IPS-20b (cell line): Measurements from ENCODE around the gene PWWP2A.

Experiments
- H3K27ac ChIP-seq: one replicate; pipeline ENCODE4 v1.5.1; 2013; ENCODE audit warnings: low read length
- H3K27me3 ChIP-seq: 2 replicates; pipeline ENCODE4 v1.6.1; 2013; ENCODE audit warnings: mild to moderate bottlenecking, low read length, inconsistent platforms; ENCODE audit not compliant: insufficient read depth
- H3K36me3 ChIP-seq: 2 replicates; pipeline ENCODE4 v1.6.1; 2013; ENCODE audit warnings: low read depth, mild to moderate bottlenecking, inconsistent platforms, low read length, moderate library complexity; ENCODE audit not compliant: insufficient read depth
- H3K4me1 ChIP-seq: 2 replicates; pipeline ENCODE4 v1.6.1; 2013; ENCODE audit warnings: mild to moderate bottlenecking, control low read depth, inconsistent platforms, low read length, moderate library complexity; ENCODE audit not compliant: insufficient read depth
- H3K4me3 ChIP-seq: 2 replicates; pipeline ENCODE4 v1.5.1; 2013; ENCODE audit warnings: mild to moderate bottlenecking, low read length, inconsistent platforms
- H3K9ac ChIP-seq: 2 replicates; pipeline ENCODE4 v1.6.1; 2013; ENCODE audit warnings: low read depth, mild to moderate bottlenecking, inconsistent platforms, low read length, moderate library complexity
- H3K9me3 ChIP-seq: 2 replicates; pipeline ENCODE4 v1.6.1; 2013; ENCODE audit warnings: mild to moderate bottlenecking, low read depth, low read length, inconsistent platforms; ENCODE audit not compliant: insufficient read depth

PWWP2A gene

GRCh38 chr5:160064995-160065614, 54.1 kb downstream of the PWWP2A start:
- Histone ChIP-seq H3K4me1 (peaks cover 9% of the 10 kb centered on the region; the same call in 1 of the 2 replicates), H3K4me3 (no peak overlapping the region), H3K9ac (no peak overlapping the region; the same call in 1 of the 2 replicates), H3K27ac (no peak overlapping the region), H3K36me3 (peaks cover 33% of the 10 kb centered on the region), H3K9me3 (no peaks in the 10 kb centered on the region), H3K27me3 (no peaks in the 10 kb centered on the region)

- Histone ChIP-seq H3K9ac (no peak overlapping the region), H3K4me1 (peaks cover 9% of the 10 kb centered on the region; the same call in 1 of the 2 replicates), H3K27ac (no peak overlapping the region), H3K27me3 (no peaks in the 10 kb centered on the region), H3K9me3 (no peaks in the 10 kb centered on the region), H3K4me3 (no peak overlapping the region), H3K36me3 (peaks cover 36% of the 10 kb centered on the region)
Measured at GRCh38 chr5:160064417-160064810, 54.8 kb downstream of the PWWP2A start.

GRCh38 chr5:160061770-160062169, 57.5 kb downstream of the PWWP2A start:
- Histone ChIP-seq H3K27ac (no peak overlapping the region), H3K36me3 (peaks cover 47% of the 10 kb centered on the region), H3K4me1 (peaks cover 9% of the 10 kb centered on the region; the same call in 1 of the 2 replicates), H3K4me3 (no peak overlapping the region), H3K9me3 (no peaks in the 10 kb centered on the region), H3K9ac (peak overlapping the region; percentile 30; the same call in 1 of the 2 replicates), H3K27me3 (no peaks in the 10 kb centered on the region)

DNA sequence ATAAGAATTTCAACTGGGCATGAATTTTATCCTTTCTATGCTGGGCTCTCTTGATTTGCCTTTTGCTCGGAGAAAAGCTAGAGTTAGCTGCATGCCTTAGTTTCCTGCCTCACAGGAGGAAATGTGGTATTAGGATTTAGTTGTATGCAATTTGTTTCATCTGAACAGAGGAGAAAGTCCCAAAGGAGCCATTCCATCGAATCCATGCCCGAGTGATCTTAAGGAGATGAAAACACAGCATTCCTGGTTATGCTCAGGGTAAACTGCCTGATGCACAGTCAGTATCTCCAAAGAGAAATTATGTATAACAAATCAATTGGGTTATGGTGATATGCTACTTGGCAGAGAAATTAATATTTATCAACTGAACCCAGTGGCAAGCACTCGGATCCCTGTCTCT, 59.2 kb downstream of the PWWP2A start:
- peaks cover 9% of the 10 kb centered on the region; the same call in 1 of the 2 replicates for H3K4me1 ChIP-seq
- H3K27ac ChIP-seq: no peak overlapping the region
- H3K9ac ChIP-seq: no peak overlapping the region
- no peaks in the 10 kb centered on the region for H3K27me3 ChIP-seq
- H3K36me3 ChIP-seq: peaks cover 52% of the 10 kb centered on the region
- no peaks in the 10 kb centered on the region for H3K9me3 ChIP-seq
- H3K4me3 ChIP-seq: no peak overlapping the region

- no peak overlapping the region for H3K9ac ChIP-seq
- peaks cover 6% of the 10 kb centered on the region; the same call in 1 of the 2 replicates for H3K4me1 ChIP-seq
- H3K27me3 ChIP-seq: no peaks in the 10 kb centered on the region
- H3K27ac ChIP-seq: no peak overlapping the region
- no peak overlapping the region for H3K4me3 ChIP-seq
- peaks cover 75% of the 10 kb centered on the region for H3K36me3 ChIP-seq
- no peaks in the 10 kb centered on the region for H3K9me3 ChIP-seq
Measured at GRCh38 chr5:160057256-160057655, 62.0 kb downstream of the PWWP2A start.

DNA sequence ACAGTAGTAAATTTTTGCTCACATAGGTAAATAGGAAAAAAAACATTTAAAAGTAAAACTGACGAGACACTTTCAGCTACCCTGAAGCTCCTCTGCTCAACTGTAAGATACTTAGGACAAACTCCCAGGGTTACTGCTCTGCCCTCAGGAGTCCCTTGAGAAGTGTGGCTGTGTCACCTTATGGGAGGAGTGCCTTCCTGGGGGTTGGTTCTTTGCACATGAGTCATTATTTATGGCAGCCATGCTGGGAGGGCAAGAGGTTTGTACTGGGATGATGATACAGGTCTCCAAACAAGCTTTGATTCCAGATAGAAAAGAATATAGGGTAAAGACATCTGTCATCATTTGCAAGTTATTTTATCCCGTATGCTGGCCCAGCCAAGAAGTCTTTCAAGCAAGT, 64.4 kb downstream of the PWWP2A start:
- Histone ChIP-seq H3K9ac (no peak overlapping the region), H3K9me3 (no peaks in the 10 kb centered on the region), H3K27me3 (no peaks in the 10 kb centered on the region), H3K4me3 (no peak overlapping the region), H3K4me1 (no peaks in the 10 kb centered on the region), H3K27ac (no peak overlapping the region), H3K36me3 (peaks cover 80% of the 10 kb centered on the region)

GRCh38 chr5:160054047-160054446, 65.2 kb downstream of the PWWP2A start:
- no peaks in the 10 kb centered on the region for H3K4me1 ChIP-seq
- H3K9me3 ChIP-seq: no peaks in the 10 kb centered on the region
- no peak overlapping the region for H3K4me3 ChIP-seq
- peaks cover 80% of the 10 kb centered on the region for H3K36me3 ChIP-seq
- no peaks in the 10 kb centered on the region for H3K27me3 ChIP-seq
- H3K27ac ChIP-seq: no peak overlapping the region
- H3K9ac ChIP-seq: no peak overlapping the region

DNA sequence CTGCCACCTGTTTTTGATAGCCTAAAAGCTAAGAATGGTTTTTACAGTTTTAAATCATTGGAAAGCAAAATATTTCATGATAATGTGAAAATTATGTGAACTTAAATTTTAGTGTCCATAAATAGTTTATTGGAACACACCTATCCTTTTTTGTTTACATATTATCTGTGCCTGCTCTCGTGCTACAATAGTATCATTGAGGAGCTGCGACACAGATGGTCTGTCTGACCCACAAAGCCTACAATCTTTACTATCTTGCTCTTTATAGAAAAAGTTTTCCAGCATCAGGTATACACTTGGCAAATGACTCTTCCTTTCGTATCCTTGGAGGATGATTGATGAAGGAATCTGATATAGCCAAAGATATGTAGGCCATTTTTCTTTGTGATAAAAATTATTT, 70.2 kb downstream of the PWWP2A start:
- Histone ChIP-seq H3K4me3 (no peak overlapping the region), H3K27ac (no peak overlapping the region), H3K36me3 (peaks cover 66% of the 10 kb centered on the region), H3K4me1 (peaks cover 10% of the 10 kb centered on the region; the same call in 1 of the 2 replicates), H3K27me3 (no peaks in the 10 kb centered on the region), H3K9me3 (no peaks in the 10 kb centered on the region), H3K9ac (no peak overlapping the region)

- Histone ChIP-seq H3K4me3 (no peak overlapping the region), H3K4me1 (peaks cover 20% of the 10 kb centered on the region; the same call in 1 of the 2 replicates), H3K27ac (no peak overlapping the region), H3K27me3 (no peaks in the 10 kb centered on the region), H3K9ac (no peak overlapping the region), H3K9me3 (no peaks in the 10 kb centered on the region), H3K36me3 (peaks cover 58% of the 10 kb centered on the region)
Measured at GRCh38 chr5:160048131-160048530, 71.1 kb downstream of the PWWP2A start.

DNA sequence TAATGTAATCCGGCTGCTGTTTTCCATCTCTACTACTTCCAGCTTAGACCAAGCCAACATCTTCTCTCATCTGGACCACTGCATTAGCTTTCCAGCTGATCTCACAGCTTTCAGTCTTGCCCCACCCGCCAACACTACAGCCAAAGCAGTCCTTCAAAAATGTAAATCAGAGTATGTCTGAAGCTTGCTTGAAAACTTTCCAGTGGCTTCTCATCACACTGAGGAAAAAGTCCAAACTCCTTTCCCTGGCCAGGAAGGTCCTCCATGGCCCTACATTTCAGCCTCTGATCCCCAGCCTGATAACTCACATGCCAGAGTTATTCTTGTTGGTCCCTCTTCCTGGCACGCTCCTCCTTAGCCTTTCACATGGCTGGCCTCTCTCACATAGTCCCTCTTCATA, 71.8 kb downstream of the PWWP2A start:
- Histone ChIP-seq H3K27ac (no peak overlapping the region), H3K27me3 (no peaks in the 10 kb centered on the region), H3K36me3 (peaks cover 55% of the 10 kb centered on the region), H3K9ac (no peak overlapping the region), H3K9me3 (no peaks in the 10 kb centered on the region), H3K4me3 (no peak overlapping the region), H3K4me1 (peaks cover 25% of the 10 kb centered on the region; the same call in 1 of the 2 replicates)

GRCh38 chr5:160044967-160045366, 74.3 kb downstream of the PWWP2A start:
- Histone ChIP-seq H3K4me1 (peaks cover 29% of the 10 kb centered on the region; the same call in 1 of the 2 replicates), H3K9ac (peak overlapping the region; percentile 75), H3K9me3 (no peaks in the 10 kb centered on the region), H3K4me3 (peak overlapping the region; percentile 56), H3K27ac (peak overlapping the region; percentile 69), H3K36me3 (peaks cover 46% of the 10 kb centered on the region), H3K27me3 (no peaks in the 10 kb centered on the region)

GRCh38 chr5:160044391-160044804, 74.9 kb downstream of the PWWP2A start:
- H3K36me3 ChIP-seq: peaks cover 46% of the 10 kb centered on the region
- no peaks in the 10 kb centered on the region for H3K27me3 ChIP-seq
- peak overlapping the region; percentile 69 for H3K27ac ChIP-seq
- H3K9ac ChIP-seq: peak overlapping the region; percentile 75; the same call in 1 of the 2 replicates
- H3K4me3 ChIP-seq: peak overlapping the region; percentile 56
- no peaks in the 10 kb centered on the region for H3K9me3 ChIP-seq
- H3K4me1 ChIP-seq: peaks cover 29% of the 10 kb centered on the region; the same call in 1 of the 2 replicates
